ENCODE data around the gene MGAT1.
"Not testable (repeated sequence)": the region's sequence is repeated elsewhere in the genome, so short reads cannot be mapped to it uniquely, and the experiment has no call there.

Gene MGAT1

DNA sequence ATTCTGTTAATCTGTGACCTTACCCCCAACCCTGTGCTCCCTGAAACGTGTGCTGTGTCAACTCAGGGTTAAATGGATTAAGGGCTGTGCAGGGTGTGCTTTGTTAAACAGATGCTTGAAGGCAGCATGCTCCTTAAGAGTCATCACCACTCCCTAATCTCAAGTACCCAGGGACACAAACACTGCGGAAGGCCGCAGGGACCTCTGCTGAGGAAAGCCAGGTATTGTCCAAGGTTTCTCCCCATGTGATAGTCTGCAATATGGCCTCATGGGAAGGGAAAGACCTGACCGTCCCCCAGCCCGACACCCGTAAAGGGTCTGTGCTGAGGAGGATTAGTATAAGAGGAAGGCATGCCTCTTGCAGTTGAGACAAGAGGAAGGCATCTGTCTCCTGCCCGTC lies 24.8 kb upstream of the MGAT1 start:
- not testable (repeated sequence) for H3K27me3 ChIP-seq (ENCODE audit: insufficient read depth, poor library complexity, severe bottlenecking); H3K27ac ChIP-seq (replicated peaks); H3K4me3 ChIP-seq (replicated peaks; ENCODE audit: insufficient read depth, low read length); DNase-seq (ENCODE audit: low read depth in 1 of 2, low spot score in 1 of 2)

DNA sequence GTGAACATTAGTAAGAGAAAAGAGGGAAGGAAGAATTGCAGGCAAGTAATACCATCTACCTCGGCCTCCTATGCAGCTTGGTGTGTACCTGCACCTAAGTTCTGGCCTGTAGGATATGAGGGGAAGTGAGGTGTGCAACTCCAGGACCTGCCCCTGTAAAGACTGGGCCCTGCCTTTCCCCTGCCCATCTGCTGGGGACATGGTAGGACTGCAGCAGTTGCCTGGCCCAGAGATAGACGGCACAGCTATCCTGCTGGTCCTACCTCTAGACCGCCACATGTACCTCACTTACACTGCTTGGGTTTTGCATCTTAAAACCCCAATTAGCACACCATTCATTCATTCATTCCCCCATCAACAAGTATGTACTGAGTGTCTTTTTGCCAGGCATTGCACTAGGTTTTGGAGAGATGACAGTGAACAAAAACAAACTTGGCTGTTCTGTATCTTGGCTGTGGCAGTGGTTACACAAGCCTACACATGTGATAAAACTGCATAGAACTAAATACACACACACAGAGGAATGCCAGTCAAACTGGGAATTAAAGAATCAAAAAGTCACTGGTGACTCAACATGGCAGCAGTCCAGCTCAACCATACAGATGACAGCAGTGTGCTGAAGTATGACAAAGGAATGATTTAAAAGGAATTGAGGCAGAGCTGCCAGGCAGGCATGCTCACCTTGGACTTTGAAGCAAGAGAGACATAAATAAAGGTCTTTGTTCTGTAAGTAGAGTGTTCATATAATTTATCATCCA lies 23.3 kb upstream of the MGAT1 start:
- no peak overlapping the region for H3K4me3 ChIP-seq (replicated peaks; ENCODE audit: insufficient read depth, low read length)
- H3K27me3 ChIP-seq (ENCODE audit: insufficient read depth, poor library complexity, severe bottlenecking): no peaks in the 10 kb centered on the region
- TF ChIP-seq POLR2AphosphoS5 (IDR thresholded peaks at IDR 0.05; ENCODE audit: low read depth): no peak
- TF ChIP-seq, protein P1, sequence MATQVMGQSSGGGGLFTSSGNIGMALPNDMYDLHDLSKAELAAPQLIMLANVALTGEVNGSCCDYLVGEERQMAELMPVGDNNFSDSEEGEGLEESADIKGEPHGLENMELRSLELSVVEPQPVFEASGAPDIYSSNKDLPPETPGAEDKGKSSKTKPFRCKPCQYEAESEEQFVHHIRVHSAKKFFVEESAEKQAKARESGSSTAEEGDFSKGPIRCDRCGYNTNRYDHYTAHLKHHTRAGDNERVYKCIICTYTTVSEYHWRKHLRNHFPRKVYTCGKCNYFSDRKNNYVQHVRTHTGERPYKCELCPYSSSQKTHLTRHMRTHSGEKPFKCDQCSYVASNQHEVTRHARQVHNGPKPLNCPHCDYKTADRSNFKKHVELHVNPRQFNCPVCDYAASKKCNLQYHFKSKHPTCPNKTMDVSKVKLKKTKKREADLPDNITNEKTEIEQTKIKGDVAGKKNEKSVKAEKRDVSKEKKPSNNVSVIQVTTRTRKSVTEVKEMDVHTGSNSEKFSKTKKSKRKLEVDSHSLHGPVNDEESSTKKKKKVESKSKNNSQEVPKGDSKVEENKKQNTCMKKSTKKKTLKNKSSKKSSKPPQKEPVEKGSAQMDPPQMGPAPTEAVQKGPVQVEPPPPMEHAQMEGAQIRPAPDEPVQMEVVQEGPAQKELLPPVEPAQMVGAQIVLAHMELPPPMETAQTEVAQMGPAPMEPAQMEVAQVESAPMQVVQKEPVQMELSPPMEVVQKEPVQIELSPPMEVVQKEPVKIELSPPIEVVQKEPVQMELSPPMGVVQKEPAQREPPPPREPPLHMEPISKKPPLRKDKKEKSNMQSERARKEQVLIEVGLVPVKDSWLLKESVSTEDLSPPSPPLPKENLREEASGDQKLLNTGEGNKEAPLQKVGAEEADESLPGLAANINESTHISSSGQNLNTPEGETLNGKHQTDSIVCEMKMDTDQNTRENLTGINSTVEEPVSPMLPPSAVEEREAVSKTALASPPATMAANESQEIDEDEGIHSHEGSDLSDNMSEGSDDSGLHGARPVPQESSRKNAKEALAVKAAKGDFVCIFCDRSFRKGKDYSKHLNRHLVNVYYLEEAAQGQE (IDR thresholded peaks at IDR 0.05; ENCODE audit: insufficient replicate concordance, low read depth): no peak
- TF ChIP-seq GABPA (IDR thresholded peaks at IDR 0.05; ENCODE audit: low read depth): no peak
- no peak for TF ChIP-seq SPI1 (IDR thresholded peaks at IDR 0.05; ENCODE audit: borderline replicate concordance, low read depth)
- no peak for DNase-seq (ENCODE audit: low read depth in 1 of 2, low spot score in 1 of 2)
- H3K27ac ChIP-seq (replicated peaks): no peak overlapping the region

DNA sequence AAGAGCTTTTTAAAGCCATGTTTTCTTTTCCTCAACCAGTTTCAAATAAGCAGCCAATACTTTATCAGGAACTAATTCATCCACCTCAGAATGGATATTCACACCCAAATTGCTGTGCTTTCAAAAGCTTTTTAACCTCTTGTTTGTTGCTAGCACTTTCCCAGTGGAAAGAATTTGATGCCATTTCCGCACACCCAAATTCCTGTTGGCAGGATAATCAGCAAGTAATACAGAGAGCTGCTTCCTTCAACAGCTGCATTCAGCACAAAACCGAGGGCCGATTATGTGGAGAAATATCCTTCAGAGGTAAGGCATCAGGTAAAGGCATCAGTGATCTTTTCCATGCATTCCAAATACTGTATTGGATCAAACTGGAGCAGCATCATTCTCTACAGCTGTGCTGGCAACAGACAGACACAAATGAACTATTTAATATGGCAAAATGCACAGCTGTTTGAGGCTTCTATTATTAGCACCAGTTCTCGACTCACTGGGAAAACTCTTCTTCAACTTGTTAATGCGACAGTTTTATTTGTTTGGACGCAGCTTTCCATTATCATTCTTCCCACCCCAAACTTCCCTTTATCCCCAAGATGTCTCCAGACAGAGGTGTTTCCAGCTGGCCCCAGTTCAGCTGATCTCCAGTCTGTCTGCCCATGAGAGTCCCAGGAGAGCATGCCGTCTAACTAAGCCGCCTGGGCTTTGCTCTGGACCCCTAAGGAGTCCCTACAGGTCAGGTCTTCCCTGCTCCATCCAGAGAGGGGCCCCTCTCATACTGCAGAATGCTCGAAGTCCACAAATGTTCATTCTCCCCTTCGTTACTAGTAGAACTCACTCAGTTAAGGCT lies 22.2 kb upstream of the MGAT1 start:
- TF ChIP-seq, protein P2, sequence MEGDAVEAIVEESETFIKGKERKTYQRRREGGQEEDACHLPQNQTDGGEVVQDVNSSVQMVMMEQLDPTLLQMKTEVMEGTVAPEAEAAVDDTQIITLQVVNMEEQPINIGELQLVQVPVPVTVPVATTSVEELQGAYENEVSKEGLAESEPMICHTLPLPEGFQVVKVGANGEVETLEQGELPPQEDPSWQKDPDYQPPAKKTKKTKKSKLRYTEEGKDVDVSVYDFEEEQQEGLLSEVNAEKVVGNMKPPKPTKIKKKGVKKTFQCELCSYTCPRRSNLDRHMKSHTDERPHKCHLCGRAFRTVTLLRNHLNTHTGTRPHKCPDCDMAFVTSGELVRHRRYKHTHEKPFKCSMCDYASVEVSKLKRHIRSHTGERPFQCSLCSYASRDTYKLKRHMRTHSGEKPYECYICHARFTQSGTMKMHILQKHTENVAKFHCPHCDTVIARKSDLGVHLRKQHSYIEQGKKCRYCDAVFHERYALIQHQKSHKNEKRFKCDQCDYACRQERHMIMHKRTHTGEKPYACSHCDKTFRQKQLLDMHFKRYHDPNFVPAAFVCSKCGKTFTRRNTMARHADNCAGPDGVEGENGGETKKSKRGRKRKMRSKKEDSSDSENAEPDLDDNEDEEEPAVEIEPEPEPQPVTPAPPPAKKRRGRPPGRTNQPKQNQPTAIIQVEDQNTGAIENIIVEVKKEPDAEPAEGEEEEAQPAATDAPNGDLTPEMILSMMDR (IDR thresholded peaks at IDR 0.05; ENCODE audit: insufficient read depth, low read length): no peak
- DNase-seq (ENCODE audit: low read depth in 1 of 2, low spot score in 1 of 2): no peak
- Histone ChIP-seq H3K27me3 (ENCODE audit: insufficient read depth, poor library complexity, severe bottlenecking) (no peaks in the 10 kb centered on the region), H3K27ac (replicated peaks) (no peak overlapping the region), H3K4me3 (replicated peaks; ENCODE audit: insufficient read depth, low read length) (no peak overlapping the region)

DNA sequence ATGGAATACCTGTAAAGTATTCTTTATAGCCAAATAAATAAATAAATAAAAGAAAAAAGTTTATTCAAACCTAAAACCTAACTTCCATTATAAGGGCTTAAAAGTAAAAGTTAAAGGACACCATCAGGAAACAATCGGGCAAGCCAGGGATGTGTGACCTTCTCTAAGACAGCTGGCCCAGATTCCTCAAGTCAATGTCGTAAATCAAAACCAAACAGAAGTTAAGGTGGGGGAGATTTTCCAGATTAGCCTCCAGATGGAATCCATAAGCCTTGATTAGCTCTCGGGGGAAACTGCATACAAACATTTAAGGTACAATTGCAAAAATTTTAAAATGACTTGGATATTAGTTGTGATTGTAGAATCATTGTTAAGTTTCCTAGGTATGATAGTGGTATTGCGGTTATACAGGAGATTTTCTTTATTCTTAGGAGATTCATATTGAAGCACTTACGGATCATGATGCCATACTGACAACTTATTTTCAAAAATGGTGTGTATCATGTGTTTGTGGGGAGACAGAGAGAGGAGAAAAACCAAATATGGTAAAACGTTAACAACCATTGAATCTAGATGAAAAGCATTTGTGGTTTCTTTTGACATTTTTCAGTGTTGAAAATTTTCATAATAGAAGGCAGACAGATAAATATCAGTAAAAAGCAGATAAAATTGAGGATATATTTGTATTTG lies 21.5 kb upstream of the MGAT1 start:
- no peaks in the 10 kb centered on the region for H3K27me3 ChIP-seq (ENCODE audit: insufficient read depth, poor library complexity, severe bottlenecking)
- no peak for TF ChIP-seq SPI1 (IDR thresholded peaks at IDR 0.05; ENCODE audit: borderline replicate concordance, low read depth)
- TF ChIP-seq GABPA (IDR thresholded peaks at IDR 0.05; ENCODE audit: low read depth): no peak
- TF ChIP-seq, protein P1 (IDR thresholded peaks at IDR 0.05; ENCODE audit: insufficient replicate concordance, low read depth): no peak
- no peak for TF ChIP-seq POLR2AphosphoS5 (IDR thresholded peaks at IDR 0.05; ENCODE audit: low read depth)
- TF ChIP-seq, protein P2 (IDR thresholded peaks at IDR 0.05; ENCODE audit: insufficient read depth, low read length): no peak
- DNase-seq (ENCODE audit: low read depth in 1 of 2, low spot score in 1 of 2): no peak
- no peak overlapping the region for H3K4me3 ChIP-seq (replicated peaks; ENCODE audit: insufficient read depth, low read length)
- H3K27ac ChIP-seq (replicated peaks): no peak overlapping the region
